GM21717 (cell line): ENCODE measurements around the gene LCN6.
"Not testable (repeated sequence)": the region's sequence is repeated elsewhere in the genome, so short reads cannot be mapped to it uniquely, and the experiment has no call there.

ENCODE experiments used
- ATAC-seq: cut with Tn5 transposase; IDR thresholded peaks from one replicate; pipeline ENCODE4 v1.9.1; 2021; ENCODE audit warnings: mild to moderate bottlenecking, moderate library complexity; ENCODE audit not compliant: unreplicated experiment

LCN6 gene

GRCh38 chr9:136760424-136760823 lies 12.1 kb upstream of the LCN6 start:
- no peak for ATAC-seq

GRCh38 chr9:136759436-136760325 lies 11.4 kb upstream of the LCN6 start:
- no peak for ATAC-seq

GRCh38 chr9:136759001-136759400 lies 10.7 kb upstream of the LCN6 start:
- ATAC-seq, result no peak

- ATAC-seq, result no peak
Observed at GRCh38 chr9:136757751-136758140, 9.4 kb upstream of the LCN6 start.

- no peak for ATAC-seq
Observed at GRCh38 chr9:136757328-136757727, 9.0 kb upstream of the LCN6 start.

- ATAC-seq, result no peak
Observed at GRCh38 chr9:136756836-136757235, 8.5 kb upstream of the LCN6 start.

- no peak for ATAC-seq
Observed at GRCh38 chr9:136756134-136756438, 7.8 kb upstream of the LCN6 start.

- not testable (repeated sequence) for ATAC-seq
Observed at GRCh38 chr9:136755302-136756133, 7.2 kb upstream of the LCN6 start.

- no peak for ATAC-seq
Observed at GRCh38 chr9:136754626-136755301, 6.4 kb upstream of the LCN6 start.

- no peak for ATAC-seq
Observed at GRCh38 chr9:136754059-136754572, 5.8 kb upstream of the LCN6 start.

- ATAC-seq, result no peak
Observed at GRCh38 chr9:136753371-136754058, 5.2 kb upstream of the LCN6 start.

- no peak for ATAC-seq
Observed at GRCh38 chr9:136751814-136752213, 3.5 kb upstream of the LCN6 start.

GRCh38 chr9:136751244-136751643 lies 2.9 kb upstream of the LCN6 start:
- ATAC-seq, result no peak

GRCh38 chr9:136750526-136750925 lies 2.2 kb upstream of the LCN6 start:
- ATAC-seq, result no peak

- ATAC-seq, result no peak
Observed at GRCh38 chr9:136748666-136749611, 614 bp upstream of the LCN6 start.

GRCh38 chr9:136747161-136748060 lies 914 bp downstream of the LCN6 start:
- ATAC-seq, result no peak

GRCh38 chr9:136746621-136747020 lies 1.7 kb downstream of the LCN6 start:
- ATAC-seq, result no peak

GRCh38 chr9:136746155-136746490 lies 2.2 kb downstream of the LCN6 start:
- ATAC-seq, result no peak
